Hepatocyte (in vitro differentiated cells): ENCODE results near the gene PMF1. TPM values are rescaled to one million over a fixed set of nuclear protein-coding genes. Genes with fewer than 3 reads are reported as not detected.

Experiments
- DNase-seq: peaks from one replicate; pipeline ENCODE4 v3.0.0-alpha.2; 2016; ENCODE audit warnings: low spot score
- H2AFZ ChIP-seq: fragments of 200-600 bp; sonication (generic); 2 replicates; pipeline ENCODE4 v1.6.0; 2016; ENCODE audit warnings: antibody characterized with exemption, mild to moderate bottlenecking
- H3K27ac ChIP-seq: fragments of 200-600 bp; sonication (generic); 2 replicates; pipeline ENCODE4 v1.5.1; 2016; ENCODE audit warnings: mild to moderate bottlenecking
- H3K27me3 ChIP-seq: fragments of 200-600 bp; sonication (generic); 2 replicates; pipeline ENCODE4 v1.6.1; 2016
- H3K36me3 ChIP-seq: fragments of 200-600 bp; sonication (generic); replicated peaks from 2 replicates; pipeline ENCODE4 v1.5.1; 2016; ENCODE audit warnings: low read depth; ENCODE audit not compliant: insufficient read depth
- H3K4me1 ChIP-seq: fragments of 200-600 bp; sonication (generic); 2 replicates; pipeline ENCODE4 v1.5.1; 2016; ENCODE audit warnings: mild to moderate bottlenecking, moderate library complexity; ENCODE audit not compliant: insufficient read depth
- H3K4me2 ChIP-seq: fragments of 200-600 bp; sonication (generic); 2 replicates; pipeline ENCODE4 v1.6.0; 2016
- H3K4me3 ChIP-seq: fragments of 200-600 bp; sonication (generic); 2 replicates; pipeline ENCODE4 v1.5.1; 2016; ENCODE audit warnings: mild to moderate bottlenecking
- H3K79me2 ChIP-seq: fragments of 200-600 bp; sonication (generic); 2 replicates; pipeline ENCODE4 v1.6.0; 2017; ENCODE audit warnings: mild to moderate bottlenecking
- H3K9me2 ChIP-seq: fragments of 200-600 bp; sonication (generic); replicated peaks from 2 replicates; pipeline ENCODE4 v1.6.0; 2017; ENCODE audit warnings: mild to moderate bottlenecking; ENCODE audit not compliant: insufficient read depth
- H3K9me3 ChIP-seq: fragments of 200-600 bp; sonication (generic); 2 replicates; pipeline ENCODE4 v1.5.1; 2016; ENCODE audit warnings: low read depth, mild to moderate bottlenecking
- H4K20me1 ChIP-seq: fragments of 200-600 bp; sonication (generic); 2 replicates; pipeline ENCODE4 v1.6.0; 2016; ENCODE audit warnings: mild to moderate bottlenecking; ENCODE audit not compliant: insufficient read depth, poor library complexity, severe bottlenecking
- EZH2 ChIP-seq: fragments of 200-600 bp; sonication (generic); IDR thresholded peaks from 2 replicates; pipeline ENCODE4 v1.6.1; 2016; ENCODE audit warnings: antibody characterized with exemption, mild to moderate bottlenecking, borderline replicate concordance
- EZH2phosphoT487 ChIP-seq: fragments of 200-600 bp; sonication (generic); IDR thresholded peaks from one replicate; pipeline ENCODE4 v1.6.1; 2018; ENCODE audit warnings: antibody characterized with exemption, mild to moderate bottlenecking, low read depth, moderate library complexity; ENCODE audit not compliant: unreplicated experiment, severe bottlenecking
- whole genome bisulfite sequencing: methylation state at CpG from one replicate; pipeline ENCODE4 v1.1.6; 2016; ENCODE audit warnings: low lambda C conversion rate; ENCODE audit errors: missing lambda C conversion rate; 5-methylcytosine and 5-hydroxymethylcytosine counted together
- polyA plus RNA-seq: library from polyadenylated mRNA; unstranded; fragments of >200 nt; fragmentation: Nextera tagmentation; extraction: Ambion mirVana; gene quantifications from 2 replicates; pipeline ENCODE4 v1.2.1, GENCODE V29; 2016
- total RNA-seq: library from RNA; depleted of rRNA; stranded (reverse); fragments of >200 nt; gene quantifications from 2 replicates; pipeline ENCODE4 v1.2.3, GENCODE V29; 2014
- TF ChIP-seq, protein P1 (sequence below): fragments of 200-600 bp; sonication (generic); IDR thresholded peaks from 2 replicates; pipeline ENCODE4 v1.5.1; 2016; ENCODE audit warnings: antibody characterized with exemption, mild to moderate bottlenecking; ENCODE audit not compliant: poor library complexity

Gene PMF1
- total and polyA plus RNA-seq, 2 experiments from 2014 or later: 60.7 to 77.1 TPM

DNA sequence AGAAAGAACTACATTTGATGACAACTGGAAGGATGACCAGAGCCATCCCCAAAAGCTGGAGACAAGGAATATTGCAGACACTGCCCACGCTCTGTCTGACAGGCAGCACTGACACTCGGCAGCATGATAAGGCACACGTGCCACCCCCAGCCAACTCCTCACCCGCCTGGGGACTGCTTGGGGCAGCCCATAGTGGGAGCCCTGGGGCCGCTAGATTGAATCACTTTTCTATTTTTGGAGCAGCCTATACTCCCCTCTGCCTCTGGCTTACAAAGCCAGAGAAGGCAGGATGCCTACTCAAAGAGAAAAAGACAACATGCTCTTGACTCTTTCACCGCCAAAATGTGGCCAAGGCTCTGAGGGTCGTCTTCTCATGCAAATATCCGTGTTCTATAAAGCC lies 68.5 kb downstream of the PMF1 start:
- TF ChIP-seq EZH2phosphoT487: no peak
- TF ChIP-seq EZH2: no peak
- TF ChIP-seq, protein P1, sequence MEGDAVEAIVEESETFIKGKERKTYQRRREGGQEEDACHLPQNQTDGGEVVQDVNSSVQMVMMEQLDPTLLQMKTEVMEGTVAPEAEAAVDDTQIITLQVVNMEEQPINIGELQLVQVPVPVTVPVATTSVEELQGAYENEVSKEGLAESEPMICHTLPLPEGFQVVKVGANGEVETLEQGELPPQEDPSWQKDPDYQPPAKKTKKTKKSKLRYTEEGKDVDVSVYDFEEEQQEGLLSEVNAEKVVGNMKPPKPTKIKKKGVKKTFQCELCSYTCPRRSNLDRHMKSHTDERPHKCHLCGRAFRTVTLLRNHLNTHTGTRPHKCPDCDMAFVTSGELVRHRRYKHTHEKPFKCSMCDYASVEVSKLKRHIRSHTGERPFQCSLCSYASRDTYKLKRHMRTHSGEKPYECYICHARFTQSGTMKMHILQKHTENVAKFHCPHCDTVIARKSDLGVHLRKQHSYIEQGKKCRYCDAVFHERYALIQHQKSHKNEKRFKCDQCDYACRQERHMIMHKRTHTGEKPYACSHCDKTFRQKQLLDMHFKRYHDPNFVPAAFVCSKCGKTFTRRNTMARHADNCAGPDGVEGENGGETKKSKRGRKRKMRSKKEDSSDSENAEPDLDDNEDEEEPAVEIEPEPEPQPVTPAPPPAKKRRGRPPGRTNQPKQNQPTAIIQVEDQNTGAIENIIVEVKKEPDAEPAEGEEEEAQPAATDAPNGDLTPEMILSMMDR: no peak
- Histone ChIP-seq H2AFZ (no peak overlapping the region), H4K20me1 (peaks cover 21% of the 10 kb centered on the region), H3K27ac (peak overlapping the region; percentile 94), H3K79me2 (peaks cover 49% of the 10 kb centered on the region), H3K9me3 (no peaks in the 10 kb centered on the region), H3K4me3 (peak overlapping the region; percentile 62), H3K36me3 (peaks cover 7% of the 10 kb centered on the region), H3K9me2 (no peaks in the 10 kb centered on the region), H3K4me1 (peaks cover 17% of the 10 kb centered on the region), H3K4me2 (peak overlapping the region; percentile 89), H3K27me3 (no peaks in the 10 kb centered on the region)
- DNase-seq: peak; percentile 45
- WGBS: 47% methylated on average over 8 of the region's 8 CpGs

DNA sequence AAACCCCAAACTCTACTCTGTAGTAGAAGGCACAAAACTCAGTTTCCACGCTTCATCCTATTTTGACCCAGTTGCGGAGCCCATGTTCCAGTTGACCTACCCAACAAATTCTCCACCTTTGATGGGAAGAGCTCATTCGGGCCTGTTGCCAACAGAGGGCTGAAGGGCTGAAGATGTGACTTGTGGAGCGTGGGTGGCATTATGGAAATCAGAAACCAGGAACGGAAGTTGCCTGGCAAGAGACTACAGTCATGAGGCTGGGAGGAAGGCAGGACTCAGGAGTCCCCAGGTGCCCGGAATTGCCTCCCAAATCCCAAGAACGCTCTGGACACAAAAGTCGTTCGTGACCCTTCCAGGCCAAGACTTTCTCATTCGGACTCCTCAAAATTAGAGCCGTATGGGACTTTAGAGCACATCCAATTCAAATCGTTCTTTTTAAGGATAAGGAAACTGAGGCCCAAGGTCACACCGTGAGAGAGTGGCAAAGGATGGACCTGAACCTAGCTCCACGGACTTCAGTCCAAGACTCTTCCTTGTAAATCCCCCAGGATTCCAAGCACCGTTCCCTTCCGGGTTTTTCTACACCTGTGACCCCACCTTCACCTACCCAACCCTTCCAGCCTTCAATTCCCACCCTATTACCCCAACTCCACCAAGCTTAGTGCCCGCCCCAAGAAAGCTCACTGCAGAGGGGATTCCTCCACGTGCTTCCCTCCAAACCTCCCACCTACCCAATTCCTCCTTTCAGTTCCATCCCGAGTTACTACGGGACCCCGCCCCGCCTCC lies 69.1 kb downstream of the PMF1 start:
- Histone ChIP-seq H4K20me1 (peaks cover 21% of the 10 kb centered on the region), H3K36me3 (peaks cover 1% of the 10 kb centered on the region), H2AFZ (peak overlapping the region; percentile 75), H3K4me3 (peak overlapping the region; percentile 62), H3K4me1 (peaks cover 17% of the 10 kb centered on the region), H3K79me2 (peaks cover 49% of the 10 kb centered on the region), H3K9me2 (no peaks in the 10 kb centered on the region), H3K4me2 (peak overlapping the region; percentile 89), H3K27me3 (no peaks in the 10 kb centered on the region), H3K27ac (peak overlapping the region; percentile 94), H3K9me3 (no peaks in the 10 kb centered on the region)
- TF ChIP-seq, protein P1: no peak
- no peak for TF ChIP-seq EZH2
- no peak for TF ChIP-seq EZH2phosphoT487
- 19% methylated on average over 17 of the region's 22 CpGs for WGBS
- DNase-seq: peak; percentile 78

DNA sequence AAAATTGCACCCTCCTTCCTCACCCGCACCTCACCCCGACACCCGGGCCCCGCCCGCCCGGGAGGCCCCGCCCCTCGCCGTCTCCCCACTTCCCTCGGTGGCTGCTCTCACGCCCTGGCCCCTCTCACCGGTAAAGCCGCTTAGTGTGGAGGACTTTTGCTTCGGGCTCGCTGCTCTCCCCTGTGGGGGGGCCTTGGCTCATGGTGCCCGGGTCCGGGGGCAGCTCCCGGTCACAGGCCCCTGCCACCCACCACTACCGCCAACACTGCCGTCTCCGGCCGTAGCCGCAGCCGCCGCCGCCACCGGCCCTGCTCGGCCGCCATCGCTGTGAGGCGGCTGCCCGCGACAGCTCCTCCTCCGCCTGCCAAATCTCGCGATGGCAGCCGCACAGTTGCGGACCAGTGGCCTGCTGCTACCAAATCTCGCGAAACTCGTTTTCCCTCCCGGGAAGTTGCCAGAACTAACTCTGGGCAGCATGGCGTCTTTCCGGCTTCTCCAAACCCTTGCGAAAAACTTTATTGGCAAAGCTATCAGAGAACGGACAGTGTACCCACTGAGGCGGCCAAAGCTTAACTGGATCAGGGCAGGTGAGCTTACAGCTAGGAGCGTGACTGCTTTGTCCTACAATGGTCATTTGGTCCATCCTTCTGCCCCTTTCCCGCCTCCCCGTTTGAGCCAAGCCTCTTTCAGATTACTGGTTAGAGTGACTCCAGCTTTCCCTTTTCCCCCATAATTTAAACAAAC lies 69.8 kb downstream of the PMF1 start, which contains the start of gene SMG5:
Gene SMG5 (minus strand): TSS at position 347 of the 744 bp plus-strand sequence. CDS start 145 bp downstream, at position 202.
- TF ChIP-seq, protein P1: no peak
- no peak for TF ChIP-seq EZH2
- no peak for TF ChIP-seq EZH2phosphoT487
- peak within 1 kb of the TSS; percentile 94 for H3K27ac ChIP-seq
- under 1% methylated on average over 48 of the region's 50 CpGs for WGBS
- peak within 1 kb of the TSS; percentile 89 for H3K4me2 ChIP-seq
- peak within 1 kb of the TSS; percentile 62 for H3K4me3 ChIP-seq
- no peaks in the 10 kb centered on the region for H3K27me3 ChIP-seq
- peak within 1 kb of the TSS; percentile 75 for H2AFZ ChIP-seq
- H3K9me3 ChIP-seq: no peaks in the 10 kb centered on the region
- no peaks in the 10 kb centered on the region for H3K9me2 ChIP-seq
- peaks cover 49% of the 10 kb centered on the region for H3K79me2 ChIP-seq
- H4K20me1 ChIP-seq: peaks cover 21% of the 10 kb centered on the region
- no peaks in the 10 kb centered on the region for H3K36me3 ChIP-seq
- peaks cover 17% of the 10 kb centered on the region for H3K4me1 ChIP-seq
- DNase-seq: peak; percentile 99
